OCI-LY3 (cell line): Measurements from ENCODE around the gene CCDC198.
A peak's percentile ranks its signal among the peaks of the same experiment; 100 is the strongest.

Experiments
- H2AFZ ChIP-seq: fragments of 200-600, 300-600 bp; shearing (Covaris generic); 2 replicates; pipeline ENCODE4 v1.6.0; 2014; ENCODE audit warnings: antibody characterized with exemption, low read depth, low read length
- H3K27ac ChIP-seq: fragments of 200-600, 300-600 bp; sonication (generic); 2 replicates; pipeline ENCODE4 v1.5.1; 2014; ENCODE audit warnings: mild to moderate bottlenecking, low read length, moderate library complexity, mixed read lengths
- H3K27me3 ChIP-seq: fragments of 200-600, 300-600 bp; sonication (generic); 2 replicates; pipeline ENCODE4 v1.6.1; 2014; ENCODE audit warnings: low read depth, low read length, mixed read lengths
- H3K36me3 ChIP-seq: fragments of 200-600, 300-600 bp; sonication (generic); replicated peaks from 2 replicates; pipeline ENCODE3; 2014; ENCODE audit warnings: low read depth, low read length, mixed read lengths
- H3K4me1 ChIP-seq: fragments of 300-600, 200-600 bp; sonication (generic); 2 replicates; pipeline ENCODE4 v1.6.1; 2014; ENCODE audit warnings: low read length, mixed read lengths
- H3K4me2 ChIP-seq: fragments of 200-600, 300-600 bp; sonication (generic); 2 replicates; pipeline ENCODE4 v1.6.1; 2014; ENCODE audit warnings: low read length, mixed read lengths
- H3K4me3 ChIP-seq: fragments of 300-600, 200-600 bp; sonication (generic); 2 replicates; pipeline ENCODE4 v1.5.1; 2014; ENCODE audit warnings: antibody characterized with exemption, mild to moderate bottlenecking, low read length, moderate library complexity
- H3K79me2 ChIP-seq: fragments of 300-600, 200-600 bp; shearing (Covaris generic); 2 replicates; pipeline ENCODE4 v1.6.1; 2014; ENCODE audit warnings: mild to moderate bottlenecking, low read length, mixed read lengths
- H3K9ac ChIP-seq: fragments of 300-600, 200-600 bp; shearing (Covaris generic); 2 replicates; pipeline ENCODE4 v1.6.0; 2014; ENCODE audit warnings: mild to moderate bottlenecking, low read length, moderate library complexity
- H3K9me3 ChIP-seq: fragments of 200-600, 300-600 bp; shearing (Covaris generic); 2 replicates; pipeline ENCODE4 v1.6.1; 2014; ENCODE audit warnings: low read length, mixed read lengths; ENCODE audit not compliant: insufficient read depth
- H4K20me1 ChIP-seq: fragments of 200-600, 300-600 bp; sonication (generic); 2 replicates; pipeline ENCODE4 v1.6.1; 2016; ENCODE audit warnings: low read length, mixed read lengths; ENCODE audit not compliant: insufficient read depth
- EZH2phosphoT487 ChIP-seq: fragments of 200-600 bp; shearing (Covaris generic); IDR thresholded peaks from 2 replicates; pipeline ENCODE4 v1.6.1; 2018; ENCODE audit warnings: antibody characterized with exemption, mixed run types, low read depth
- TF ChIP-seq, protein P1 (sequence below): fragments of 200-600, 300-600 bp; sonication (generic); IDR thresholded peaks from 2 replicates; pipeline ENCODE4 v1.5.1; 2014; ENCODE audit warnings: antibody characterized with exemption, low read length, low read depth

Gene CCDC198

GRCh38 chr14:57485635-57486034 lies 8.0 kb downstream of the CCDC198 start:
- Histone ChIP-seq H3K36me3 (no peaks in the 10 kb centered on the region), H3K4me1 (peaks cover 10% of the 10 kb centered on the region), H3K9ac (no peak overlapping the region), H3K9me3 (no peaks in the 10 kb centered on the region), H2AFZ (no peak overlapping the region), H3K4me3 (no peak overlapping the region), H3K4me2 (peak overlapping the region; percentile 9; the same call in 1 of the 2 replicates), H4K20me1 (no peaks in the 10 kb centered on the region), H3K27ac (no peak overlapping the region), H3K27me3 (peaks cover 39% of the 10 kb centered on the region), H3K79me2 (no peaks in the 10 kb centered on the region)
- TF ChIP-seq EZH2phosphoT487, result no peak
- TF ChIP-seq, protein P1, sequence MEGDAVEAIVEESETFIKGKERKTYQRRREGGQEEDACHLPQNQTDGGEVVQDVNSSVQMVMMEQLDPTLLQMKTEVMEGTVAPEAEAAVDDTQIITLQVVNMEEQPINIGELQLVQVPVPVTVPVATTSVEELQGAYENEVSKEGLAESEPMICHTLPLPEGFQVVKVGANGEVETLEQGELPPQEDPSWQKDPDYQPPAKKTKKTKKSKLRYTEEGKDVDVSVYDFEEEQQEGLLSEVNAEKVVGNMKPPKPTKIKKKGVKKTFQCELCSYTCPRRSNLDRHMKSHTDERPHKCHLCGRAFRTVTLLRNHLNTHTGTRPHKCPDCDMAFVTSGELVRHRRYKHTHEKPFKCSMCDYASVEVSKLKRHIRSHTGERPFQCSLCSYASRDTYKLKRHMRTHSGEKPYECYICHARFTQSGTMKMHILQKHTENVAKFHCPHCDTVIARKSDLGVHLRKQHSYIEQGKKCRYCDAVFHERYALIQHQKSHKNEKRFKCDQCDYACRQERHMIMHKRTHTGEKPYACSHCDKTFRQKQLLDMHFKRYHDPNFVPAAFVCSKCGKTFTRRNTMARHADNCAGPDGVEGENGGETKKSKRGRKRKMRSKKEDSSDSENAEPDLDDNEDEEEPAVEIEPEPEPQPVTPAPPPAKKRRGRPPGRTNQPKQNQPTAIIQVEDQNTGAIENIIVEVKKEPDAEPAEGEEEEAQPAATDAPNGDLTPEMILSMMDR, result no peak

GRCh38 chr14:57482120-57482519 lies 11.5 kb downstream of the CCDC198 start:
- Histone ChIP-seq H3K9ac (no peak overlapping the region), H3K79me2 (no peaks in the 10 kb centered on the region), H3K36me3 (no peaks in the 10 kb centered on the region), H2AFZ (no peak overlapping the region), H4K20me1 (no peaks in the 10 kb centered on the region), H3K4me3 (no peak overlapping the region), H3K4me1 (peaks cover 10% of the 10 kb centered on the region), H3K27me3 (peaks cover 36% of the 10 kb centered on the region), H3K9me3 (no peaks in the 10 kb centered on the region), H3K4me2 (no peak overlapping the region), H3K27ac (no peak overlapping the region)
- TF ChIP-seq, protein P1, result no peak
- TF ChIP-seq EZH2phosphoT487, result no peak

GRCh38 chr14:57480051-57480450 lies 13.6 kb downstream of the CCDC198 start:
- Histone ChIP-seq H3K79me2 (no peaks in the 10 kb centered on the region), H3K4me3 (no peak overlapping the region), H2AFZ (no peak overlapping the region), H4K20me1 (no peaks in the 10 kb centered on the region), H3K36me3 (no peaks in the 10 kb centered on the region), H3K27me3 (peaks cover 35% of the 10 kb centered on the region), H3K4me1 (no peaks in the 10 kb centered on the region), H3K9me3 (no peaks in the 10 kb centered on the region), H3K27ac (no peak overlapping the region), H3K4me2 (no peak overlapping the region), H3K9ac (no peak overlapping the region)
- TF ChIP-seq, protein P1, result no peak
- no peak for TF ChIP-seq EZH2phosphoT487

GRCh38 chr14:57479197-57479596 lies 14.5 kb downstream of the CCDC198 start:
- no peaks in the 10 kb centered on the region for H3K36me3 ChIP-seq
- no peaks in the 10 kb centered on the region for H3K4me1 ChIP-seq
- TF ChIP-seq, protein P1, result no peak
- TF ChIP-seq EZH2phosphoT487, result no peak
- H2AFZ ChIP-seq, result no peak overlapping the region
- H3K4me3 ChIP-seq, result no peak overlapping the region
- H3K27me3 ChIP-seq, result peaks cover 28% of the 10 kb centered on the region
- no peak overlapping the region for H3K9ac ChIP-seq
- no peak overlapping the region for H3K27ac ChIP-seq
- no peaks in the 10 kb centered on the region for H4K20me1 ChIP-seq
- no peaks in the 10 kb centered on the region for H3K9me3 ChIP-seq
- no peak overlapping the region for H3K4me2 ChIP-seq
- no peaks in the 10 kb centered on the region for H3K79me2 ChIP-seq
